ENCODE data around the gene ARHGEF28. TPM values are rescaled to one million over a fixed set of nuclear protein-coding genes. Genes with fewer than 3 reads are reported as not detected.

ARHGEF28 gene
- total and polyA plus RNA-seq, 4 donors, result 4.8 to 27.8 (median 12.7) TPM

- Histone ChIP-seq H3K27ac (ENCODE audit: low read depth in 1 of 2, low read length in 2 of 2) (no peak overlapping the region), H3K9me3 (ENCODE audit: control insufficient read depth, low read length) (no peaks in the 10 kb centered on the region), H3K36me3 (ENCODE audit: control insufficient read depth in 1 of 2, insufficient read depth in 2 of 2, low read length in 1 of 2) (no peaks in the 10 kb centered on the region), H3K4me1 (ENCODE audit: control insufficient read depth in 1 of 2, insufficient read depth in 2 of 2, low read length in 2 of 2) (no peaks in the 10 kb centered on the region), H3K4me3 (ENCODE audit: low read length in 2 of 2) (no peak overlapping the region), H3K27me3 (ENCODE audit: control insufficient read depth in 1 of 2, insufficient read depth in 2 of 2, low read length in 1 of 2) (no peaks in the 10 kb centered on the region)
- intact Hi-C loops (cut with DNase I), result no loop called here
- ATAC-seq (ENCODE audit: low FRiP score) (no peak), DNase-seq (no peak)
Measured at GRCh38 chr5:73841641-73842040, 215.6 kb downstream of the ARHGEF28 start.

- Histone ChIP-seq H3K36me3 (ENCODE audit: control insufficient read depth in 1 of 2, insufficient read depth in 2 of 2, low read length in 1 of 2) (no peaks in the 10 kb centered on the region), H3K27me3 (ENCODE audit: control insufficient read depth in 1 of 2, insufficient read depth in 2 of 2, low read length in 1 of 2) (no peaks in the 10 kb centered on the region), H3K9me3 (ENCODE audit: control insufficient read depth, low read length) (no peaks in the 10 kb centered on the region), H3K4me3 (ENCODE audit: low read length in 2 of 2) (no peak overlapping the region), H3K27ac (ENCODE audit: low read depth in 1 of 2, low read length in 2 of 2) (no peak overlapping the region), H3K4me1 (ENCODE audit: control insufficient read depth in 1 of 2, insufficient read depth in 2 of 2, low read length in 2 of 2) (no peaks in the 10 kb centered on the region)
- DNase-seq (no peak), ATAC-seq (ENCODE audit: low FRiP score) (no peak)
- intact Hi-C loops (cut with DNase I), result no loop called here
- 84 to 88% methylated on average over 5 of the region's 5 CpGs for WGBS, 2 donors
Measured at GRCh38 chr5:73844165-73844564, 218.2 kb downstream of the ARHGEF28 start.

DNA sequence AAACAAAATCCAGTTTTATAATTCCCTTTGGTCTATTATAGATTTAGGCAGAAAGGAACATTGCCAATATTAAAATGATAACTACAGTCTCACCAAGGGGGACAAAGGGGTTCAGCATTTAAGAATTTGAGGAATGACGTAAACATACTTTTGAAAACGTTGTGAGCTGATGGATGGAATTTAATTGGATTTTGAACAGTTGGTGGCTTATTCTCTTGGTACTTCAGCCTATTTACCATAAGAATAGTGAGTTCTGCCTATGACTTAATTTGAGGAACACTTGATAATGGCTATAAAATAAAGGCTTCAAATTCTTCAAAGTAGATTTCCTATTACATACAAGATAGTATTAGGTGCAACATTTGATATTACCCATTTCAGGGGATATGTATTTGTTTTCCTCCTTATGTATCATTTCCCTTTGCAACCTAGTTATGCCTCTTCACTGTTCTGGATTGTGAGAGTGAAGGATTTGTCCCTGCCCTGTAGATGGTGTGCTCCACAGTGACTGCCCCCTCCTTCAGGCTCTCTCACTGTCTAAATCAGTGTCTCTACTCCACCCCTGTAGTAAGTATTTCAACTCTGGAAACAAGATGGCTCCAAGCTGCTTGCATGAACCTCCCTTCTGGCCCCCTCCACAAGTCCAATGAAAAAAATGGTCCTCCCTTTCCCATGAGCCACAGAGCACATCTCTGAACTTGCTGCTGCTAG is 225.6 kb downstream of the ARHGEF28 start:
- no peak overlapping the region for H3K27ac ChIP-seq (ENCODE audit: low read depth in 1 of 2, low read length in 2 of 2)
- H3K36me3 ChIP-seq (ENCODE audit: control insufficient read depth in 1 of 2, insufficient read depth in 2 of 2, low read length in 1 of 2), result peaks cover 0 to 4% of the 10 kb centered on the region in 2 donors
- no peaks in the 10 kb centered on the region for H3K4me1 ChIP-seq (ENCODE audit: control insufficient read depth in 1 of 2, insufficient read depth in 2 of 2, low read length in 2 of 2)
- ATAC-seq (ENCODE audit: low FRiP score) (no peak), DNase-seq (no peak)
- intact Hi-C loops (cut with DNase I), result no loop called here
- H3K9me3 ChIP-seq (ENCODE audit: control insufficient read depth, low read length), result no peaks in the 10 kb centered on the region
- H3K4me3 ChIP-seq (ENCODE audit: low read length in 2 of 2), result no peak overlapping the region
- H3K27me3 ChIP-seq (ENCODE audit: control insufficient read depth in 1 of 2, insufficient read depth in 2 of 2, low read length in 1 of 2), result no peaks in the 10 kb centered on the region
- WGBS, 2 donors, result 54 to 60% methylated on average over 2 of the region's 2 CpGs

DNA sequence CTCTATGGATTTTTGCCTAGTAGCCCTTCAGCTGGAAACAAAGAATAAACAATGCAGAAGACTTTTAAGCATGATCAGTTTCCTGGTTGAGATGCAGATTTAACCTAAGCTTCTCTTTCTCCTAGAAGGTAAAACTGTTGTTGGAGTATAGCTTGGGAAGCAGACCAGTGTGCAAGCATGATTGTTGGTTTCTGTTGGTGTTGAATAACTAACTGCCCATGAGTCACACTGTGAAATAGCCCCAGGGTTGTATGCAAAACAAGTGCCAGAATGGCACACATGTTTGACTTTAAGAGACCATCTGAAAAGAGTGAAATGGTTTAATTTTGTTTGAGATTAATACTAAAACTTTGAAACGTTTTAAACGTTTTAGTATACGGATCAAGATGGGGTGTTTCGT is 227.1 kb downstream of the ARHGEF28 start:
- no peaks in the 10 kb centered on the region for H3K27me3 ChIP-seq (ENCODE audit: control insufficient read depth in 1 of 2, insufficient read depth in 2 of 2, low read length in 1 of 2)
- H3K36me3 ChIP-seq (ENCODE audit: control insufficient read depth in 1 of 2, insufficient read depth in 2 of 2, low read length in 1 of 2), result peaks cover 0 to 4% of the 10 kb centered on the region in 2 donors
- intact Hi-C loops (cut with DNase I), result no loop called here
- 79 to 94% methylated on average over 4 of the region's 4 CpGs for WGBS, 2 donors
- no peaks in the 10 kb centered on the region for H3K4me1 ChIP-seq (ENCODE audit: control insufficient read depth in 1 of 2, insufficient read depth in 2 of 2, low read length in 2 of 2)
- ATAC-seq (ENCODE audit: low FRiP score) (no peak), DNase-seq (no peak)
- H3K27ac ChIP-seq (ENCODE audit: low read depth in 1 of 2, low read length in 2 of 2), result peak overlapping the region in 1 of 2 donors; percentile 44
- H3K9me3 ChIP-seq (ENCODE audit: control insufficient read depth, low read length), result no peaks in the 10 kb centered on the region
- H3K4me3 ChIP-seq (ENCODE audit: low read length in 2 of 2), result no peak overlapping the region

DNA sequence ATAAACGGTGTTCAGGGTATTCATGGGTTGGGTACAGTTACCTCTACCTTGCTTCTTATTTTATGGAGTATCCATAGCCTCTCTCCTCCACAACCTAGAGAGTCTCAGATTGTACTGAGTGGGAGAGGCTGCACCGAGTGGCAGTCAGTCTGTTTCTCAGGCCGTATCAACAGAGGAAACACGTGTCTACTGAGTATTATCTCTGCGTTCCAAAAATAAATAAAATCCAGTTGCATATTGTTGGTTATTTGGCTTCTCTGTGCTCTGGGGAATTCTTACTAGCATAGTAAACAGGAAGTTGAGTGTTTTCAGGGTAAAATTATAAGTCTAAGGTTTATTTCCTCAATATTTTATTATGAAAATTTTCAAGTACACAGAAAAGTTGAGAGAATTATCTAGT is 231.0 kb downstream of the ARHGEF28 start:
- Histone ChIP-seq H3K4me1 (ENCODE audit: control insufficient read depth in 1 of 2, insufficient read depth in 2 of 2, low read length in 2 of 2) (peaks cover 0 to 2% of the 10 kb centered on the region in 2 donors), H3K36me3 (ENCODE audit: control insufficient read depth in 1 of 2, insufficient read depth in 2 of 2, low read length in 1 of 2) (peaks cover 0 to 8% of the 10 kb centered on the region in 2 donors), H3K27me3 (ENCODE audit: control insufficient read depth in 1 of 2, insufficient read depth in 2 of 2, low read length in 1 of 2) (no peaks in the 10 kb centered on the region), H3K4me3 (ENCODE audit: low read length in 2 of 2) (no peak overlapping the region), H3K9me3 (ENCODE audit: control insufficient read depth, low read length) (no peaks in the 10 kb centered on the region), H3K27ac (ENCODE audit: low read depth in 1 of 2, low read length in 2 of 2) (no peak overlapping the region)
- no peak for ATAC-seq (ENCODE audit: low FRiP score)
- intact Hi-C loops (cut with DNase I), result no loop called here
- DNase-seq, result no peak
- WGBS, 2 donors, result 46 to 57% methylated on average over 5 of the region's 5 CpGs

- DNase-seq (no peak), ATAC-seq (ENCODE audit: low FRiP score) (no peak)
- WGBS, 2 donors, result 74 to 87% methylated on average over 3 of the region's 3 CpGs
- Histone ChIP-seq H3K36me3 (ENCODE audit: control insufficient read depth in 1 of 2, insufficient read depth in 2 of 2, low read length in 1 of 2) (peaks cover 0 to 8% of the 10 kb centered on the region in 2 donors), H3K27me3 (ENCODE audit: control insufficient read depth in 1 of 2, insufficient read depth in 2 of 2, low read length in 1 of 2) (no peaks in the 10 kb centered on the region), H3K4me3 (ENCODE audit: low read length in 2 of 2) (no peak overlapping the region), H3K27ac (ENCODE audit: low read depth in 1 of 2, low read length in 2 of 2) (no peak overlapping the region), H3K9me3 (ENCODE audit: control insufficient read depth, low read length) (no peaks in the 10 kb centered on the region), H3K4me1 (ENCODE audit: control insufficient read depth in 1 of 2, insufficient read depth in 2 of 2, low read length in 2 of 2) (peaks cover 0 to 2% of the 10 kb centered on the region in 2 donors)
- intact Hi-C loops (cut with DNase I), result no loop called here
Measured at GRCh38 chr5:73857446-73857845, 231.4 kb downstream of the ARHGEF28 start.

DNA sequence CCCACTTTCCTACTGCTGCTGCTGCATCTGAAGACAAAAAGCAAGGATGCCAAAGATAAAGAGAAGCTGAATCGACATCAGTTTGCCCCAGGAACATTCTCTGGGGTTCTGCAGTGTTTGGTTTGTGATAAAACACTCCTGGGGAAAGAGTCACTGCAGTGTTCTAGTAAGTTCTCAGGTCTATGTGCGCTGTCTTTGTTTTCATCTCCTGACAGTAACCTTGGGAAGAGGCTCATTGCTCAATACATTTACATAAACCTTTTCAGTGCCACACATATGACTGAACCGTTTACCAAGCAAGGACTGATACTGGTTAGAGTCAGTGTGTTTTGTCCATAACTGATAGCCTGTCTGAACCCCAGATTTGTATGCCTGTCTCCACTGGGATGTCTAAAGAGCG is 232.1 kb downstream of the ARHGEF28 start:
- no peaks in the 10 kb centered on the region for H3K9me3 ChIP-seq (ENCODE audit: control insufficient read depth, low read length)
- no peak overlapping the region for H3K4me3 ChIP-seq (ENCODE audit: low read length in 2 of 2)
- no peak for DNase-seq
- ATAC-seq (ENCODE audit: low FRiP score), result no peak
- intact Hi-C loops (cut with DNase I), result no loop called here
- peaks cover 0 to 2% of the 10 kb centered on the region in 2 donors for H3K4me1 ChIP-seq (ENCODE audit: control insufficient read depth in 1 of 2, insufficient read depth in 2 of 2, low read length in 2 of 2)
- peaks cover 0 to 6% of the 10 kb centered on the region in 2 donors for H3K36me3 ChIP-seq (ENCODE audit: control insufficient read depth in 1 of 2, insufficient read depth in 2 of 2, low read length in 1 of 2)
- 70 to 79% methylated on average over 4 of the region's 4 CpGs for WGBS, 2 donors
- no peaks in the 10 kb centered on the region for H3K27me3 ChIP-seq (ENCODE audit: control insufficient read depth in 1 of 2, insufficient read depth in 2 of 2, low read length in 1 of 2)
- no peak overlapping the region for H3K27ac ChIP-seq (ENCODE audit: low read depth in 1 of 2, low read length in 2 of 2)

DNA sequence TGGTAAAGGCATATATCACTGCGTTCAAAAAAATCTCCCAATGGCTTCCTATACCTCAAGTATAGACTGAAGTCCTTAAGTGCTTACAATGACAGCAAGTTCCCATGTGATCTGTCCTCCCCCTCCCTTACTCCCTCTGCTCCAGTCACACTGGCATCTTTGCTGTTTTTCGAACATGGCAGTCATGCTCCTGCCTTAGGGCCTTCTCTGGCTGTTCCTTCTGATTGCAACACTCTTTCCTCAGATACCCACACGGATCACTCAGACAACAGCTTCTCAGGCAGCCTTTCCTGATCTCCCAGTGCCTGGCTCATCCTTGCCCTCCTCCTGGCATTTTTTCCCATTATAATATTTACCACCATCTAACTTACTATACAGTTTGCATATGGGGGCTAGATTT is 232.8 kb downstream of the ARHGEF28 start:
- H3K36me3 ChIP-seq (ENCODE audit: control insufficient read depth in 1 of 2, insufficient read depth in 2 of 2, low read length in 1 of 2), result peaks cover 0 to 6% of the 10 kb centered on the region in 2 donors
- H3K9me3 ChIP-seq (ENCODE audit: control insufficient read depth, low read length), result no peaks in the 10 kb centered on the region
- no peak for DNase-seq
- WGBS, 2 donors, result 93 to 94% methylated on average over 3 of the region's 3 CpGs
- H3K4me1 ChIP-seq (ENCODE audit: control insufficient read depth in 1 of 2, insufficient read depth in 2 of 2, low read length in 2 of 2), result peaks cover 0 to 2% of the 10 kb centered on the region in 2 donors
- no peak overlapping the region for H3K4me3 ChIP-seq (ENCODE audit: low read length in 2 of 2)
- no peaks in the 10 kb centered on the region for H3K27me3 ChIP-seq (ENCODE audit: control insufficient read depth in 1 of 2, insufficient read depth in 2 of 2, low read length in 1 of 2)
- intact Hi-C loops (cut with DNase I), result no loop called here
- no peak overlapping the region for H3K27ac ChIP-seq (ENCODE audit: low read depth in 1 of 2, low read length in 2 of 2)
- no peak for ATAC-seq (ENCODE audit: low FRiP score)

GRCh38 chr5:73859696-73860095 is 233.7 kb downstream of the ARHGEF28 start:
- Histone ChIP-seq H3K4me1 (ENCODE audit: control insufficient read depth in 1 of 2, insufficient read depth in 2 of 2, low read length in 2 of 2) (peaks cover 0 to 2% of the 10 kb centered on the region in 2 donors), H3K36me3 (ENCODE audit: control insufficient read depth in 1 of 2, insufficient read depth in 2 of 2, low read length in 1 of 2) (peaks cover 0 to 6% of the 10 kb centered on the region in 2 donors), H3K4me3 (ENCODE audit: low read length in 2 of 2) (no peak overlapping the region), H3K27ac (ENCODE audit: low read depth in 1 of 2, low read length in 2 of 2) (no peak overlapping the region), H3K27me3 (ENCODE audit: control insufficient read depth in 1 of 2, insufficient read depth in 2 of 2, low read length in 1 of 2) (no peaks in the 10 kb centered on the region), H3K9me3 (ENCODE audit: control insufficient read depth, low read length) (no peaks in the 10 kb centered on the region)
- no peak for ATAC-seq (ENCODE audit: low FRiP score)
- WGBS, 2 donors, result 86 to 90% methylated on average over 5 of the region's 5 CpGs
- no peak for DNase-seq
- intact Hi-C loops (cut with DNase I), result no loop called here
